IPS-15b (cell line): Measurements from ENCODE around the gene OR8J1.
"Not testable (repeated sequence)": the region's sequence is repeated elsewhere in the genome, so short reads cannot be mapped to it uniquely, and the experiment has no call there.

Source experiments
- H3K27me3 ChIP-seq: one replicate; pipeline ENCODE4 v1.6.1; 2013; ENCODE audit warnings: low read length; ENCODE audit not compliant: control insufficient read depth, insufficient read depth
- H3K36me3 ChIP-seq: one replicate; pipeline ENCODE4 v1.6.1; 2013; ENCODE audit warnings: low read length; ENCODE audit not compliant: control insufficient read depth, insufficient read depth
- H3K4me1 ChIP-seq: one replicate; pipeline ENCODE4 v1.6.1; 2013; ENCODE audit warnings: mild to moderate bottlenecking, low read length; ENCODE audit not compliant: control insufficient read depth, insufficient read depth
- H3K4me3 ChIP-seq: one replicate; pipeline ENCODE4 v1.5.1; 2013; ENCODE audit warnings: low read depth, low read length
- H3K9ac ChIP-seq: one replicate; pipeline ENCODE4 v1.6.1; 2013; ENCODE audit warnings: low read depth, mild to moderate bottlenecking, low read length
- H3K9me3 ChIP-seq: one replicate; pipeline ENCODE4 v1.6.1; 2013; ENCODE audit warnings: mild to moderate bottlenecking, low read length; ENCODE audit not compliant: control insufficient read depth, insufficient read depth

The OR8J1 gene

GRCh38 chr11:56353991-56354390 lies at the start of gene OR8J1:
Gene OR8J1 (plus strand): TSS chr11:56354291. CDS start chr11:56360247, 5,956 bp downstream.
- Histone ChIP-seq H3K4me1 (no peaks in the 10 kb centered on the region), H3K9me3 (no peaks in the 10 kb centered on the region), H3K27me3 (no peaks in the 10 kb centered on the region), H3K4me3 (no peak within 1 kb of the TSS), H3K9ac (no peak within 1 kb of the TSS), H3K36me3 (no peaks in the 10 kb centered on the region)

GRCh38 chr11:56307836-56308235 lies 46.3 kb upstream of the OR8J1 start:
- no peak overlapping the region for H3K4me3 ChIP-seq
- no peaks in the 10 kb centered on the region for H3K36me3 ChIP-seq
- no peaks in the 10 kb centered on the region for H3K27me3 ChIP-seq
- H3K9ac ChIP-seq, result no peak overlapping the region
- no peaks in the 10 kb centered on the region for H3K9me3 ChIP-seq
- no peaks in the 10 kb centered on the region for H3K4me1 ChIP-seq

- H3K9me3 ChIP-seq, result no peaks in the 10 kb centered on the region
- no peaks in the 10 kb centered on the region for H3K4me1 ChIP-seq
- H3K36me3 ChIP-seq, result no peaks in the 10 kb centered on the region
- no peaks in the 10 kb centered on the region for H3K27me3 ChIP-seq
- no peak within 1 kb of the TSS for H3K4me3 ChIP-seq
- no peak within 1 kb of the TSS for H3K9ac ChIP-seq
These were observed 39.2 kb upstream of the OR8J1 start, which contains the start of gene OR8K3 for GRCh38 chr11:56314844-56315243. Gene OR8K3 (plus strand): TSS chr11:56315144. CDS start chr11:56318307, 3,163 bp downstream.

- H3K4me3 ChIP-seq, result no peak overlapping the region
- H3K4me1 ChIP-seq, result no peaks in the 10 kb centered on the region
- no peaks in the 10 kb centered on the region for H3K27me3 ChIP-seq
- H3K9ac ChIP-seq, result no peak overlapping the region
- no peaks in the 10 kb centered on the region for H3K9me3 ChIP-seq
- H3K36me3 ChIP-seq, result no peaks in the 10 kb centered on the region
These were observed 22.1 kb upstream of the OR8J1 start for GRCh38 chr11:56331861-56332491.

- Histone ChIP-seq H3K9me3 (no peaks in the 10 kb centered on the region), H3K4me1 (no peaks in the 10 kb centered on the region), H3K9ac (no peak overlapping the region), H3K36me3 (no peaks in the 10 kb centered on the region), H3K27me3 (no peaks in the 10 kb centered on the region), H3K4me3 (no peak overlapping the region)
These were observed 20.9 kb upstream of the OR8J1 start for GRCh38 chr11:56333156-56333555.

GRCh38 chr11:56340289-56340688 lies 13.8 kb upstream of the OR8J1 start:
- H3K9ac ChIP-seq, result no peak overlapping the region
- no peaks in the 10 kb centered on the region for H3K36me3 ChIP-seq
- H3K4me3 ChIP-seq, result no peak overlapping the region
- no peaks in the 10 kb centered on the region for H3K9me3 ChIP-seq
- no peaks in the 10 kb centered on the region for H3K4me1 ChIP-seq
- H3K27me3 ChIP-seq, result no peaks in the 10 kb centered on the region

GRCh38 chr11:56345739-56346138 lies 8.4 kb upstream of the OR8J1 start, which contains the start of gene OR8K1:
Gene OR8K1 (plus strand): TSS chr11:56346039. CDS start chr11:56346039, 0 bp downstream.
- Histone ChIP-seq H3K9ac (no peak within 1 kb of the TSS), H3K4me3 (no peak within 1 kb of the TSS), H3K4me1 (no peaks in the 10 kb centered on the region), H3K9me3 (no peaks in the 10 kb centered on the region), H3K36me3 (no peaks in the 10 kb centered on the region), H3K27me3 (no peaks in the 10 kb centered on the region)

GRCh38 chr11:56375324-56375723 lies 21.2 kb downstream of the OR8J1 start, which contains the start of gene OR8U1:
Gene OR8U1 (plus strand): TSS chr11:56375624. CDS start chr11:56375624, 0 bp downstream.
- Histone ChIP-seq H3K9me3 (no peaks in the 10 kb centered on the region), H3K27me3 (no peaks in the 10 kb centered on the region), H3K4me1 (no peaks in the 10 kb centered on the region), H3K9ac (no peak within 1 kb of the TSS), H3K4me3 (no peak within 1 kb of the TSS), H3K36me3 (no peaks in the 10 kb centered on the region)

GRCh38 chr11:56380120-56380519 lies 26.0 kb downstream of the OR8J1 start:
- Histone ChIP-seq H3K9ac (no peak overlapping the region), H3K27me3 (no peaks in the 10 kb centered on the region), H3K4me1 (no peaks in the 10 kb centered on the region), H3K36me3 (no peaks in the 10 kb centered on the region), H3K4me3 (no peak overlapping the region), H3K9me3 (no peaks in the 10 kb centered on the region)

- Histone ChIP-seq H3K4me1 (no peaks in the 10 kb centered on the region), H3K36me3 (no peaks in the 10 kb centered on the region), H3K4me3 (no peak overlapping the region), H3K9me3 (no peaks in the 10 kb centered on the region), H3K27me3 (no peaks in the 10 kb centered on the region), H3K9ac (no peak overlapping the region)
These were observed 40.3 kb downstream of the OR8J1 start for GRCh38 chr11:56394381-56394780.

GRCh38 chr11:56396047-56396446 lies 42.0 kb downstream of the OR8J1 start:
- Histone ChIP-seq H3K4me1 (no peaks in the 10 kb centered on the region), H3K9me3 (no peaks in the 10 kb centered on the region), H3K27me3 (no peaks in the 10 kb centered on the region), H3K9ac (no peak overlapping the region), H3K36me3 (no peaks in the 10 kb centered on the region), H3K4me3 (no peak overlapping the region)

- H3K9ac ChIP-seq, result not testable (repeated sequence)
These were observed 47.9 kb downstream of the OR8J1 start for GRCh38 chr11:56401858-56402461.

More at GRCh38 chr11:56401858-56402461, 47.9 kb downstream of the OR8J1 start:
- not testable (repeated sequence) for H3K4me3 ChIP-seq, H3K27me3 ChIP-seq, H3K4me1 ChIP-seq, H3K36me3 ChIP-seq, H3K9me3 ChIP-seq
